Stimulated activated CD4-positive, alpha-beta T cell treated with anti-CD3 and anti-CD28 coated beads, Interleukin-2, amount 100 ng/mL, for 24 hours (primary cell): Measurements from ENCODE around the gene OR5T1.

Source experiments
- DNase-seq, 2 donors: peaks; one replicate each; pipeline ENCODE4 v3.0.0-alpha.2; 2020

OR5T1 gene

GRCh38 chr11:56273854-56274253 is at the start of gene OR5T1:
TSS of gene OR5T1 (plus strand) at chr11:56274154. CDS start at chr11:56275639, 1,485 bp downstream.
- no peak for DNase-seq

GRCh38 chr11:56234155-56234554 is 39.8 kb upstream of the OR5T1 start, which contains the start of gene OR5T2:
TSS of gene OR5T2 (minus strand) at chr11:56234255. CDS start at chr11:56233062, 1,193 bp downstream.
- no peak for DNase-seq

GRCh38 chr11:56251954-56252353 is 22.0 kb upstream of the OR5T1 start, which contains the start of gene OR5T3:
TSS of gene OR5T3 (plus strand) at chr11:56252254. CDS start at chr11:56252254, 0 bp downstream.
- DNase-seq, result no peak

- no peak for DNase-seq
Observed at GRCh38 chr11:56271092-56271491, 2.9 kb upstream of the OR5T1 start.

- no peak for DNase-seq
Observed at GRCh38 chr11:56292154-56292553, 18.2 kb downstream of the OR5T1 start, which contains the start of gene OR8H1. TSS of gene OR8H1 (minus strand) at chr11:56292254. CDS start at chr11:56291062, 1,192 bp downstream.

GRCh38 chr11:56296898-56297297 is 22.9 kb downstream of the OR5T1 start:
- DNase-seq, result no peak

GRCh38 chr11:56307836-56308235 is 33.9 kb downstream of the OR5T1 start:
- DNase-seq, result no peak

- DNase-seq, result no peak
Observed at GRCh38 chr11:56314844-56315243, 40.9 kb downstream of the OR5T1 start, which contains the start of gene OR8K3. TSS of gene OR8K3 (plus strand) at chr11:56315144. CDS start at chr11:56318307, 3,163 bp downstream.
